ENCODE results near the gene S1PR5. TPM values are rescaled to one million over a fixed set of nuclear protein-coding genes. Genes with fewer than 3 reads are reported as not detected.

S1PR5 gene
- total RNA-seq, 1 experiment from 2014 or later = 0.41 TPM

DNA sequence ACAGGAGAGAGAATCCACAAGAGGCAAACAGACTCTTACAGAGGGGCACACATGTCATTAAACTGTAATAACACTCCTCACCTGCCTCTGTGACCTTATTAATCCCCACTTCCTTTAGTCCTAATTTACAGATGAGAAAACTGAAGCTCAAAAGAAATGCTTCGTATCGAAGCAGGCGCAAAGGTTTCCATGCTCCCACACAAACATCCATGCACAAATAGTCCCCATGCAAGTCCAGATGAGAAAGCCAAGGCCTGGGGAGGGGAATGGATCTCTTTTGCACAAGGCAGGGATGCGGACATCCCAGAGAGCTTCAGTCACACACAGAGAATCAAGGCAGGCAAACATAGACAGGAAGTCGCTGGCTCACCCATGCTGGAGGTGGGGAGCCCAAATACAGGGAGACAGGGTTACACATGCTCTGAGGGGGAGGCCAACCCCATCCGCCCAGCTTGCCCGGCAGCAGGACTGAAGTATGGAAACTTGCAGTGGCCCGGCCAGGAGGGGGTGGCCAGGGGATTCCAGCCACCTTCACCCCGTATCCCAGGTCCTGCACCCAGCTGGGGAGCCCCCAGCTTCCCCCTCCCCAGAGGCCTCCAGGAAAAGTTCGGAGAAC is 468 bp downstream of the S1PR5 start:
- no peaks in the 10 kb centered on the region for H3K4me1 ChIP-seq (ENCODE audit: insufficient read depth, low read length, poor library complexity, severe bottlenecking)
- no peak for DNase-seq (ENCODE audit: low spot score)
- no peak for TF ChIP-seq EZH2 (IDR thresholded peaks at IDR 0.05; ENCODE audit: borderline replicate concordance, low read depth, low read length, poor library complexity, severe bottlenecking)
- TF ChIP-seq, protein P1, sequence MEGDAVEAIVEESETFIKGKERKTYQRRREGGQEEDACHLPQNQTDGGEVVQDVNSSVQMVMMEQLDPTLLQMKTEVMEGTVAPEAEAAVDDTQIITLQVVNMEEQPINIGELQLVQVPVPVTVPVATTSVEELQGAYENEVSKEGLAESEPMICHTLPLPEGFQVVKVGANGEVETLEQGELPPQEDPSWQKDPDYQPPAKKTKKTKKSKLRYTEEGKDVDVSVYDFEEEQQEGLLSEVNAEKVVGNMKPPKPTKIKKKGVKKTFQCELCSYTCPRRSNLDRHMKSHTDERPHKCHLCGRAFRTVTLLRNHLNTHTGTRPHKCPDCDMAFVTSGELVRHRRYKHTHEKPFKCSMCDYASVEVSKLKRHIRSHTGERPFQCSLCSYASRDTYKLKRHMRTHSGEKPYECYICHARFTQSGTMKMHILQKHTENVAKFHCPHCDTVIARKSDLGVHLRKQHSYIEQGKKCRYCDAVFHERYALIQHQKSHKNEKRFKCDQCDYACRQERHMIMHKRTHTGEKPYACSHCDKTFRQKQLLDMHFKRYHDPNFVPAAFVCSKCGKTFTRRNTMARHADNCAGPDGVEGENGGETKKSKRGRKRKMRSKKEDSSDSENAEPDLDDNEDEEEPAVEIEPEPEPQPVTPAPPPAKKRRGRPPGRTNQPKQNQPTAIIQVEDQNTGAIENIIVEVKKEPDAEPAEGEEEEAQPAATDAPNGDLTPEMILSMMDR (conservative IDR thresholded peaks at IDR 0.05; ENCODE audit: low read depth, low read length) = no peak
- ChIA-PET POLR2A (ENCODE audit: low non-redundant PET) (no interaction called here), CTCF (no interaction called here)
- BruUV-seq (replicated peaks) = no TSS peak
- H3K9me3 ChIP-seq (ENCODE audit: low read depth, low read length, poor library complexity, severe bottlenecking) = no peaks in the 10 kb centered on the region
- H3K36me3 ChIP-seq (ENCODE audit: insufficient read depth, low read length, poor library complexity, severe bottlenecking) = no peaks in the 10 kb centered on the region
- intact Hi-C loops (cut with micrococcal nuclease; ENCODE audit: unreplicated experiment) = no loop called here
- H3K27ac ChIP-seq (ENCODE audit: low read depth, low read length, poor library complexity, severe bottlenecking) = no peak overlapping the region
- peak overlapping the region; percentile 53 for H3K4me3 ChIP-seq (ENCODE audit: low read depth, low read length, poor library complexity, severe bottlenecking)
- peaks cover 30% of the 10 kb centered on the region for H3K27me3 ChIP-seq (replicated peaks; ENCODE audit: insufficient read depth, low read depth, low read length, poor library complexity)

DNA sequence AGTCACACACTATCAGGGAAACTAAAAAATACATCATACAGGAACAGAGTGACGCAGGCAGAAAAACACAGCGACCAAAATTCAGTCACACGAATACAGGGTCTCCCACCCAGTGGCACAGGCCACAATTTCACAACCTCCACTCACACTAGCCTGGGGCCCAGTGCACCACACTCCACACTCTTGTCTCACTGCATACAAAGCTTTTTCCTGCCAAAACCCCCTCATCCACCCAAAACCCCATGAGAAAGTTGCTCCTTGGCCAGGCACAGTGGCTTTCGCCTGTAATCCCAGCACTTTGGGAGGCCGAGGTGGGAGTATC is 1.2 kb downstream of the S1PR5 start:
- no peak for TF ChIP-seq EZH2 (IDR thresholded peaks at IDR 0.05; ENCODE audit: borderline replicate concordance, low read depth, low read length, poor library complexity, severe bottlenecking)
- TF ChIP-seq, protein P1 (conservative IDR thresholded peaks at IDR 0.05; ENCODE audit: low read depth, low read length) = no peak
- intact Hi-C loops (cut with micrococcal nuclease; ENCODE audit: unreplicated experiment) = no loop called here
- H3K4me1 ChIP-seq (ENCODE audit: insufficient read depth, low read length, poor library complexity, severe bottlenecking) = no peaks in the 10 kb centered on the region
- no peak overlapping the region for H3K27ac ChIP-seq (ENCODE audit: low read depth, low read length, poor library complexity, severe bottlenecking)
- no peaks in the 10 kb centered on the region for H3K9me3 ChIP-seq (ENCODE audit: low read depth, low read length, poor library complexity, severe bottlenecking)
- no peaks in the 10 kb centered on the region for H3K36me3 ChIP-seq (ENCODE audit: insufficient read depth, low read length, poor library complexity, severe bottlenecking)
- CTCF ChIA-PET = no interaction called here
- peaks cover 30% of the 10 kb centered on the region for H3K27me3 ChIP-seq (replicated peaks; ENCODE audit: insufficient read depth, low read depth, low read length, poor library complexity)
- BruUV-seq (replicated peaks) = no TSS peak
- no peak for DNase-seq (ENCODE audit: low spot score)
- POLR2A ChIA-PET (ENCODE audit: low non-redundant PET) = no interaction called here
- H3K4me3 ChIP-seq (ENCODE audit: low read depth, low read length, poor library complexity, severe bottlenecking) = no peak overlapping the region

DNA sequence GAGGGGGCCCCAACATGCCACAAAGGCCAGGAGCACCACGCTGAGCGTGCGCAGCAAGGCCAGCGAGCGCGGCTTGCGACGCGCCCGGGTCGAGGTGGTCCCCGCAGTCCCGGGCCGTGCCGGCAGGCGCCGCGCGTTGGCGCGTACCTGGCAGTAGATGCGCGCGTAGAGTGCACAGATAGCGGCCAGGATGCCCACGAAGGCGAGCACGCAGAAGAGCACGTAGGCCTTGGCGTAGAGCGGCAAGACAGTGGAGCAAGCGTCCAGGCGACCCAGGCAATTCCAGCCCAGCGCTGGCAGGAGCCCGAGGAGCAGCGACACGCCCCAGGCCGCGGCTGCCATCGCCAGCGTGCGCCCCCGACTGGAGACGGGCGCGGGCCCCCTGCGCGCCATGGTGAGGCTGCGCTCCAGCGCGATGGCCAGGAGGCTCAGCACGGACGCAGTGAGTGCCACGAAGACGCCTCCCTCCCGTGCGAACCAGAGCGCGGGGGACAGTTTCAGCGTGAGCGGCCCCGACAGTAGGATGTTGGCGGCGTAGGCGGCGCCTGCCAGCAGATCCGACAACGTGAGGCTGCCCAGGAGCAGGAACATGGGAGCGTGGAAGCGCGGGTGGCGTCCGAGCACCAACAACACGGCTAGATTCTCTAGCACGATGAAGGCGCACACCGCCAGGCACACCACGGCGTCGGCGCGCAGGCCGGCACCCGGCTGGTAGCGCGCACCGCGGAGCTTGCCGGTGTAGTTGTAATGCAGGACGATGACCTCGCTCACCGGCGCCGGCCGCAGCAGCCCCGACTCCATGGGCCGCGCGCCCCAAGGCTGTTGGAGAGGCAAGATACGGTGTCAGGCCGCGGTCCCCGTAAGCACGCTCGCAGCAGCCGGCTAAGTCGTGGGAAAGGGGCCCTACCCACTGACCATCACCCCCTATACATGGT is 2.8 kb downstream of the S1PR5 start:
- Histone ChIP-seq H3K9me3 (ENCODE audit: low read depth, low read length, poor library complexity, severe bottlenecking) (no peaks in the 10 kb centered on the region), H3K4me1 (ENCODE audit: insufficient read depth, low read length, poor library complexity, severe bottlenecking) (no peaks in the 10 kb centered on the region), H3K4me3 (ENCODE audit: low read depth, low read length, poor library complexity, severe bottlenecking) (peak overlapping the region; percentile 10), H3K27ac (ENCODE audit: low read depth, low read length, poor library complexity, severe bottlenecking) (no peak overlapping the region), H3K27me3 (replicated peaks; ENCODE audit: insufficient read depth, low read depth, low read length, poor library complexity) (peaks cover 30% of the 10 kb centered on the region), H3K36me3 (ENCODE audit: insufficient read depth, low read length, poor library complexity, severe bottlenecking) (no peaks in the 10 kb centered on the region)
- DNase-seq (ENCODE audit: low spot score) = peak; percentile 48
- ChIA-PET CTCF (no interaction called here), POLR2A (ENCODE audit: low non-redundant PET) (no interaction called here)
- intact Hi-C loops (cut with micrococcal nuclease; ENCODE audit: unreplicated experiment) = no loop called here
- TF ChIP-seq EZH2 (IDR thresholded peaks at IDR 0.05; ENCODE audit: borderline replicate concordance, low read depth, low read length, poor library complexity, severe bottlenecking) = no peak
- TF ChIP-seq, protein P1 (conservative IDR thresholded peaks at IDR 0.05; ENCODE audit: low read depth, low read length) = peak; percentile 35; the same call in 1 of the 2 replicates
- BruUV-seq (replicated peaks) = no TSS peak

Measured in A673 (cell line).